GM23338 (cell line): ENCODE data around the gene RASEF.

Experiments used
- CREB1 ChIP-seq: fragments of 250-450 bp; sonication (Bioruptor Pico); IDR thresholded peaks from 2 replicates; pipeline ENCODE4 v1.5.0; 2020; ENCODE audit warnings: low read depth, mild to moderate bottlenecking, moderate library complexity
- EZH2 ChIP-seq: fragments of 200-600 bp; sonication (generic); IDR thresholded peaks from one replicate; pipeline ENCODE4 v1.8.0; 2017; ENCODE audit warnings: antibody characterized with exemption, mild to moderate bottlenecking, low read depth; ENCODE audit not compliant: unreplicated experiment
- EZH2phosphoT487 ChIP-seq: fragments of 200-600 bp; sonication (generic); IDR thresholded peaks from one replicate; pipeline ENCODE4 v1.8.1; 2018; ENCODE audit warnings: antibody characterized with exemption; ENCODE audit not compliant: unreplicated experiment
- JUNB ChIP-seq: IDR thresholded peaks from one replicate; pipeline ENCODE4 v1.6.1; 2016; ENCODE audit warnings: antibody characterized with exemption; ENCODE audit not compliant: unreplicated experiment
- POLR2AphosphoS5 ChIP-seq: IDR thresholded peaks from 2 replicates; pipeline ENCODE4 v1.6.1; 2016; ENCODE audit warnings: antibody characterized with exemption, low read depth
- STAT1 ChIP-seq: IDR thresholded peaks from one replicate; pipeline ENCODE4 v1.6.1; 2016; ENCODE audit warnings: antibody characterized with exemption; ENCODE audit not compliant: unreplicated experiment
- TF ChIP-seq, protein P1 (sequence below), 2 experiments: fragments of 200-600 bp in 1 of 2; sonication (generic) in 1 of 2; conservative IDR thresholded peaks; 2 replicates each; pipeline versions ENCODE4 v1.5.1 to v1.6.1; 2016 to 2017; ENCODE audit warnings: antibody characterized with exemption in 2 of 2, low read depth in 2 of 2, mild to moderate bottlenecking in 2 of 2, moderate library complexity in 1 of 2
- TF ChIP-seq, protein P2 (sequence below): IDR thresholded peaks from one replicate; pipeline ENCODE4 v1.6.1; 2018; ENCODE audit warnings: antibody characterized with exemption; ENCODE audit not compliant: unreplicated experiment
- TF ChIP-seq, protein P3 (sequence below): fragments of 250-450 bp; sonication (Bioruptor Pico); IDR thresholded peaks from 2 replicates; pipeline ENCODE4 v1.5.0; 2020; ENCODE audit warnings: mild to moderate bottlenecking, moderate library complexity

DNA sequence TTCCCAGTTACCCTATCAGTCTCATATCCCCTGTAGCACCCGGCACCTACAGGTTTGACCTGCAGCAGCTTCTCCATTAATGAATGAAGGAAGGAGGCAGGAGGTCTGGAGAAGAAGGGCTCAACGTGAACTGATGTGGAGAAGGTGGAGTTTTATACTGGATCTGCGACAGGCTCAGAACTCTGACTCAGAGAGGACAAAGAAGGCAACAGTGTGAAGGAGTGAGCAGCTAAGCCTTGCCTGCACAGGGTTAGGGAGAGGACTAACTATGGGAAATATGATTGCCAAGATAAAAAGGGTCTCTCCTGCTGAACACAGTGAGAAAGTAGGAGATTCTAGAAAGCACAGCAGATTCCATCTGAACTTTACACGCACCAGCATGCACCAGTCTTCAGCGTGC lies 23.6 kb downstream of the RASEF start:
- TF ChIP-seq, protein P1, sequence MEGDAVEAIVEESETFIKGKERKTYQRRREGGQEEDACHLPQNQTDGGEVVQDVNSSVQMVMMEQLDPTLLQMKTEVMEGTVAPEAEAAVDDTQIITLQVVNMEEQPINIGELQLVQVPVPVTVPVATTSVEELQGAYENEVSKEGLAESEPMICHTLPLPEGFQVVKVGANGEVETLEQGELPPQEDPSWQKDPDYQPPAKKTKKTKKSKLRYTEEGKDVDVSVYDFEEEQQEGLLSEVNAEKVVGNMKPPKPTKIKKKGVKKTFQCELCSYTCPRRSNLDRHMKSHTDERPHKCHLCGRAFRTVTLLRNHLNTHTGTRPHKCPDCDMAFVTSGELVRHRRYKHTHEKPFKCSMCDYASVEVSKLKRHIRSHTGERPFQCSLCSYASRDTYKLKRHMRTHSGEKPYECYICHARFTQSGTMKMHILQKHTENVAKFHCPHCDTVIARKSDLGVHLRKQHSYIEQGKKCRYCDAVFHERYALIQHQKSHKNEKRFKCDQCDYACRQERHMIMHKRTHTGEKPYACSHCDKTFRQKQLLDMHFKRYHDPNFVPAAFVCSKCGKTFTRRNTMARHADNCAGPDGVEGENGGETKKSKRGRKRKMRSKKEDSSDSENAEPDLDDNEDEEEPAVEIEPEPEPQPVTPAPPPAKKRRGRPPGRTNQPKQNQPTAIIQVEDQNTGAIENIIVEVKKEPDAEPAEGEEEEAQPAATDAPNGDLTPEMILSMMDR (conservative IDR thresholded peaks at IDR 0.05; ENCODE audit: low read depth in 2 of 2): no peak
- TF ChIP-seq EZH2 (no peak), EZH2phosphoT487 (no peak), POLR2AphosphoS5 (no peak), JUNB (no peak), CREB1 (CRISPR knock-in tag) (no peak), STAT1 (no peak)
- TF ChIP-seq, protein P2, sequence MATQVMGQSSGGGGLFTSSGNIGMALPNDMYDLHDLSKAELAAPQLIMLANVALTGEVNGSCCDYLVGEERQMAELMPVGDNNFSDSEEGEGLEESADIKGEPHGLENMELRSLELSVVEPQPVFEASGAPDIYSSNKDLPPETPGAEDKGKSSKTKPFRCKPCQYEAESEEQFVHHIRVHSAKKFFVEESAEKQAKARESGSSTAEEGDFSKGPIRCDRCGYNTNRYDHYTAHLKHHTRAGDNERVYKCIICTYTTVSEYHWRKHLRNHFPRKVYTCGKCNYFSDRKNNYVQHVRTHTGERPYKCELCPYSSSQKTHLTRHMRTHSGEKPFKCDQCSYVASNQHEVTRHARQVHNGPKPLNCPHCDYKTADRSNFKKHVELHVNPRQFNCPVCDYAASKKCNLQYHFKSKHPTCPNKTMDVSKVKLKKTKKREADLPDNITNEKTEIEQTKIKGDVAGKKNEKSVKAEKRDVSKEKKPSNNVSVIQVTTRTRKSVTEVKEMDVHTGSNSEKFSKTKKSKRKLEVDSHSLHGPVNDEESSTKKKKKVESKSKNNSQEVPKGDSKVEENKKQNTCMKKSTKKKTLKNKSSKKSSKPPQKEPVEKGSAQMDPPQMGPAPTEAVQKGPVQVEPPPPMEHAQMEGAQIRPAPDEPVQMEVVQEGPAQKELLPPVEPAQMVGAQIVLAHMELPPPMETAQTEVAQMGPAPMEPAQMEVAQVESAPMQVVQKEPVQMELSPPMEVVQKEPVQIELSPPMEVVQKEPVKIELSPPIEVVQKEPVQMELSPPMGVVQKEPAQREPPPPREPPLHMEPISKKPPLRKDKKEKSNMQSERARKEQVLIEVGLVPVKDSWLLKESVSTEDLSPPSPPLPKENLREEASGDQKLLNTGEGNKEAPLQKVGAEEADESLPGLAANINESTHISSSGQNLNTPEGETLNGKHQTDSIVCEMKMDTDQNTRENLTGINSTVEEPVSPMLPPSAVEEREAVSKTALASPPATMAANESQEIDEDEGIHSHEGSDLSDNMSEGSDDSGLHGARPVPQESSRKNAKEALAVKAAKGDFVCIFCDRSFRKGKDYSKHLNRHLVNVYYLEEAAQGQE: no peak
- TF ChIP-seq, protein P3, sequence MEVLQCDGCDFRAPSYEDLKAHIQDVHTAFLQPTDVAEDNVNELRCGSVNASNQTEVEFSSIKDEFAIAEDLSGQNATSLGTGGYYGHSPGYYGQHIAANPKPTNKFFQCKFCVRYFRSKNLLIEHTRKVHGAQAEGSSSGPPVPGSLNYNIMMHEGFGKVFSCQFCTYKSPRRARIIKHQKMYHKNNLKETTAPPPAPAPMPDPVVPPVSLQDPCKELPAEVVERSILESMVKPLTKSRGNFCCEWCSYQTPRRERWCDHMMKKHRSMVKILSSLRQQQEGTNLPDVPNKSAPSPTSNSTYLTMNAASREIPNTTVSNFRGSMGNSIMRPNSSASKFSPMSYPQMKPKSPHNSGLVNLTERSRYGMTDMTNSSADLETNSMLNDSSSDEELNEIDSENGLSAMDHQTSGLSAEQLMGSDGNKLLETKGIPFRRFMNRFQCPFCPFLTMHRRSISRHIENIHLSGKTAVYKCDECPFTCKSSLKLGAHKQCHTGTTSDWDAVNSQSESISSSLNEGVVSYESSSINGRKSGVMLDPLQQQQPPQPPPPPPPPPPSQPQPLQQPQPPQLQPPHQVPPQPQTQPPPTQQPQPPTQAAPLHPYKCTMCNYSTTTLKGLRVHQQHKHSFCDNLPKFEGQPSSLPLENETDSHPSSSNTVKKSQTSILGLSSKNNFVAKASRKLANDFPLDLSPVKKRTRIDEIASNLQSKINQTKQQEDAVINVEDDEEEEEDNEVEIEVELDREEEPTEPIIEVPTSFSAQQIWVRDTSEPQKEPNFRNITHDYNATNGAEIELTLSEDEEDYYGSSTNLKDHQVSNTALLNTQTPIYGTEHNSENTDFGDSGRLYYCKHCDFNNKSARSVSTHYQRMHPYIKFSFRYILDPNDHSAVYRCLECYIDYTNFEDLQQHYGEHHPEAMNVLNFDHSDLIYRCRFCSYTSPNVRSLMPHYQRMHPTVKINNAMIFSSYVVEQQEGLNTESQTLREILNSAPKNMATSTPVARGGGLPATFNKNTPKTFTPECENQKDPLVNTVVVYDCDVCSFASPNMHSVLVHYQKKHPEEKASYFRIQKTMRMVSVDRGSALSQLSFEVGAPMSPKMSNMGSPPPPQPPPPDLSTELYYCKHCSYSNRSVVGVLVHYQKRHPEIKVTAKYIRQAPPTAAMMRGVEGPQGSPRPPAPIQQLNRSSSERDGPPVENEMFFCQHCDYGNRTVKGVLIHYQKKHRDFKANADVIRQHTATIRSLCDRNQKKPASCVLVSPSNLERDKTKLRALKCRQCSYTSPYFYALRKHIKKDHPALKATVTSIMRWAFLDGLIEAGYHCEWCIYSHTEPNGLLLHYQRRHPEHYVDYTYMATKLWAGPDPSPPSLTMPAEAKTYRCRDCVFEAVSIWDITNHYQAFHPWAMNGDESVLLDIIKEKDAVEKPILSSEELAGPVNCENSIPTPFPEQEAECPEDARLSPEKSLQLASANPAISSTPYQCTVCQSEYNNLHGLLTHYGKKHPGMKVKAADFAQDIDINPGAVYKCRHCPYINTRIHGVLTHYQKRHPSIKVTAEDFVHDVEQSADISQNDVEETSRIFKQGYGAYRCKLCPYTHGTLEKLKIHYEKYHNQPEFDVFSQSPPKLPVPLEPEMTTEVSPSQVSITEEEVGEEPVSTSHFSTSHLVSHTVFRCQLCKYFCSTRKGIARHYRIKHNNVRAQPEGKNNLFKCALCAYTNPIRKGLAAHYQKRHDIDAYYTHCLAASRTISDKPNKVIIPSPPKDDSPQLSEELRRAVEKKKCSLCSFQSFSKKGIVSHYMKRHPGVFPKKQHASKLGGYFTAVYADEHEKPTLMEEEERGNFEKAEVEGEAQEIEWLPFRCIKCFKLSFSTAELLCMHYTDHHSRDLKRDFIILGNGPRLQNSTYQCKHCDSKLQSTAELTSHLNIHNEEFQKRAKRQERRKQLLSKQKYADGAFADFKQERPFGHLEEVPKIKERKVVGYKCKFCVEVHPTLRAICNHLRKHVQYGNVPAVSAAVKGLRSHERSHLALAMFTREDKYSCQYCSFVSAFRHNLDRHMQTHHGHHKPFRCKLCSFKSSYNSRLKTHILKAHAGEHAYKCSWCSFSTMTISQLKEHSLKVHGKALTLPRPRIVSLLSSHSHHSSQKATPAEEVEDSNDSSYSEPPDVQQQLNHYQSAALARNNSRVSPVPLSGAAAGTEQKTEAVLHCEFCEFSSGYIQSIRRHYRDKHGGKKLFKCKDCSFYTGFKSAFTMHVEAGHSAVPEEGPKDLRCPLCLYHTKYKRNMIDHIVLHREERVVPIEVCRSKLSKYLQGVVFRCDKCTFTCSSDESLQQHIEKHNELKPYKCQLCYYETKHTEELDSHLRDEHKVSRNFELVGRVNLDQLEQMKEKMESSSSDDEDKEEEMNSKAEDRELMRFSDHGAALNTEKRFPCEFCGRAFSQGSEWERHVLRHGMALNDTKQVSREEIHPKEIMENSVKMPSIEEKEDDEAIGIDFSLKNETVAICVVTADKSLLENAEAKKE (CRISPR knock-in tag): no peak
